Measurements from ENCODE around the gene EIF5B. TPM values are rescaled to one million over a fixed set of nuclear protein-coding genes. Genes with fewer than 3 reads are reported as not detected.

The EIF5B gene
- total RNA-seq, 4 donors from 2014 or later, result 24.8 to 36.9 (median 29.8) TPM

DNA sequence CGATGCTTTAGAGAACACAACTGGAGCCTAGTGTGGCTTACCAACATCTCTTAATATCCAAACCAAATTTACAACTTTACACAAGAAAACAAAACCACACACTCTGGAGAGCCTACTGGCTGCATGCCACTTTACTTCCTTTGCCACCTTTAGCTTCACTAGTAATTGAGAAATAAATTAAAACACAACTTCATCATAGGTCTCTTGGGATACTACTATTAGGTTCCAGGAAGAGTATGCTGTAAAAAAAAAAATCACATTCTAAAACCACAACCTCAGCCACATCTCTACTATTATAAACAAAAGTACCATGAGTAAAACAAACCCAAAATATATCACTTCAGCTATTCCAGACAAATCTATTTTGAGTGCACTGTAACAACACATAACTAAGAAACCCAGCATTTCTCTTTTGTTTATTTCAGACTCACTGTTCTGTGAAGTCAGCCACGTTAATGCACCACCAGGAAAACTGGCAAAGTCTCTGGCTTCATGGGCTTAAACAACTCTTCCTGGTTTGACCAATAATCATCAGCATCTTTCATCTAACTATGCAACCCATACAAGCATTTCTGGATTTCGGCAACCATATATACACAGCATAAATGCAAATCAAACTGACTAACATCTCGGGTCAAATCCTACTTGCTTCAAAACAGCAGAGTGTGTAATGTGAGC, 93.6 kb downstream of the EIF5B start:
- TF ChIP-seq POLR2A (IDR thresholded peaks at IDR 0.05), result no peak
- TF ChIP-seq, protein P1, sequence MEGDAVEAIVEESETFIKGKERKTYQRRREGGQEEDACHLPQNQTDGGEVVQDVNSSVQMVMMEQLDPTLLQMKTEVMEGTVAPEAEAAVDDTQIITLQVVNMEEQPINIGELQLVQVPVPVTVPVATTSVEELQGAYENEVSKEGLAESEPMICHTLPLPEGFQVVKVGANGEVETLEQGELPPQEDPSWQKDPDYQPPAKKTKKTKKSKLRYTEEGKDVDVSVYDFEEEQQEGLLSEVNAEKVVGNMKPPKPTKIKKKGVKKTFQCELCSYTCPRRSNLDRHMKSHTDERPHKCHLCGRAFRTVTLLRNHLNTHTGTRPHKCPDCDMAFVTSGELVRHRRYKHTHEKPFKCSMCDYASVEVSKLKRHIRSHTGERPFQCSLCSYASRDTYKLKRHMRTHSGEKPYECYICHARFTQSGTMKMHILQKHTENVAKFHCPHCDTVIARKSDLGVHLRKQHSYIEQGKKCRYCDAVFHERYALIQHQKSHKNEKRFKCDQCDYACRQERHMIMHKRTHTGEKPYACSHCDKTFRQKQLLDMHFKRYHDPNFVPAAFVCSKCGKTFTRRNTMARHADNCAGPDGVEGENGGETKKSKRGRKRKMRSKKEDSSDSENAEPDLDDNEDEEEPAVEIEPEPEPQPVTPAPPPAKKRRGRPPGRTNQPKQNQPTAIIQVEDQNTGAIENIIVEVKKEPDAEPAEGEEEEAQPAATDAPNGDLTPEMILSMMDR (IDR thresholded peaks at IDR 0.05), result no peak
- intact Hi-C loops (cut with DNase I), result no loop called here
- peaks cover 0 to 6% of the 10 kb centered on the region in 2 donors for H3K36me3 ChIP-seq

DNA sequence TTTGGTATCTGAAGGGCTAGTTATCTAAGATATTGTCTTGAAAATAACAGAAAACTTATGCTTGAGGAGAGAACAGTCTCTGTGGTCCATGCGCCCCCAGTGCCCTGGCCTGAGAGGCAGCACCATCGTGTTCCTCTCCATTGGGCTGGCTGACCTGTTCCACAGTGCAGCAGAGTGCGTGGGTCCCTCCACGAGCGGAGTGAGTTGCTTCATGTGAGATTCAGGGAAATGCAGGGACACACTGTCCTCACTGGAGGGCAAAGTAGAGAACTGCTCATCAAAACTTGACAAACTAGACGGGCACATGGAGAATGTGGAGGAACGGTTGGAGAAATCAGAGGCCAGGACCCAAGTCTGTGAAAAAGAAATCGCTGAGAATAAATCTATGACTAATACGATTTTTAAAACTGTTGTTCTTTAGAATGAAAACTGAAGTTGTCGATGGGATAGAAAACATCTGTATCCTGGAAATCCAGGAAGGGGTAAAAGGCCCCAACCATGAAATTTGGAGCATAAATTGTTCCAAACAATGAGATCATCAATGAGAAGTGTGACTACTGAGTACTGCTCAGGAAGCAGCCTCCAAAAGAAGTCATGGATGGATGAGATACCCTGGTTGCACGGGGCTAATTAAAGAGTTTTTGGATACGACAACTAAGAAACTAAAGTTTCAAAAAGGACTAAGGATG, 94.5 kb downstream of the EIF5B start:
- intact Hi-C loops (cut with DNase I), result no loop called here
- Histone ChIP-seq H3K36me3 (peaks cover 0 to 6% of the 10 kb centered on the region in 2 donors), H3K4me1 (peaks cover 23 to 26% of the 10 kb centered on the region in 2 donors), H3K27me3 (no peaks in the 10 kb centered on the region), H3K27ac (peak overlapping the region in 2 of 3 donors; percentile 2 to 52), H3K4me3 (replicated peaks in 1 of 3) (no peak overlapping the region), H3K9me3 (no peaks in the 10 kb centered on the region)
- TF ChIP-seq POLR2A (IDR thresholded peaks at IDR 0.05), result no peak
- TF ChIP-seq, protein P1 (IDR thresholded peaks at IDR 0.05), result no peak
- 91 to 94% methylated on average over 12 of the region's 12 CpGs for WGBS, 2 donors
- peak in 1 of 2 donors; percentile 8 for DNase-seq

More for the DNA sequence above, 93.6 kb downstream of the EIF5B start:
- H3K27me3 ChIP-seq, result no peaks in the 10 kb centered on the region
- no peak overlapping the region for H3K4me3 ChIP-seq (replicated peaks in 1 of 3)
- H3K4me1 ChIP-seq, result peaks cover 23 to 26% of the 10 kb centered on the region in 2 donors
- H3K9me3 ChIP-seq, result no peaks in the 10 kb centered on the region
- peak; percentile 26 to 47 for DNase-seq
- peak overlapping the region; percentile 3 to 52 (median 29) for H3K27ac ChIP-seq
- 42 to 50% methylated on average over 4 of the region's 4 CpGs for WGBS, 2 donors

DNA sequence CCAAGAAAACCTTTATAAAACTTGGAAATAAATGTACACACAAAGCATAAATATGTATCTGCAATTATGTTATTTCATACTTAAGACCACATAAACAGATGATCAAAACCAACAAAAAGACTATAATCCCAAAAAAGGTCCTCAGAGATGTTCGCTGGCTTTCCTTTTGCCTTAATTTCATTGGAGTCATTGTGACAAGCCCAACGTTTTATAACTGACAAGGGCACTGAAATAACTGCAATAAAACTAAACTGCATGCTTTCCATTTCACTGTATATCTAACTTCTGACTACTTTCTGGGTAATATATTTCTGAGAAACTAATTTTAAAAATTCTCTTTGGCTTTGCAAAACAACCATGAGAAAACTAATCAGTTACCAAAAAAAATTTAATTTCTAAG, 96.2 kb downstream of the EIF5B start:
- H3K27ac ChIP-seq, result no peak overlapping the region
- H3K4me1 ChIP-seq, result peaks cover 23 to 26% of the 10 kb centered on the region in 2 donors
- H3K27me3 ChIP-seq, result no peaks in the 10 kb centered on the region
- intact Hi-C loops (cut with DNase I), result no loop called here
- H3K4me3 ChIP-seq (replicated peaks in 1 of 3), result no peak overlapping the region
- DNase-seq, result no peak
- TF ChIP-seq, protein P1 (IDR thresholded peaks at IDR 0.05), result no peak
- TF ChIP-seq POLR2A (IDR thresholded peaks at IDR 0.05), result no peak
- H3K9me3 ChIP-seq, result no peaks in the 10 kb centered on the region
- 86 to 95% methylated on average over 2 of the region's 2 CpGs for WGBS, 2 donors
- peaks cover 0 to under 1% of the 10 kb centered on the region in 2 donors for H3K36me3 ChIP-seq

DNA sequence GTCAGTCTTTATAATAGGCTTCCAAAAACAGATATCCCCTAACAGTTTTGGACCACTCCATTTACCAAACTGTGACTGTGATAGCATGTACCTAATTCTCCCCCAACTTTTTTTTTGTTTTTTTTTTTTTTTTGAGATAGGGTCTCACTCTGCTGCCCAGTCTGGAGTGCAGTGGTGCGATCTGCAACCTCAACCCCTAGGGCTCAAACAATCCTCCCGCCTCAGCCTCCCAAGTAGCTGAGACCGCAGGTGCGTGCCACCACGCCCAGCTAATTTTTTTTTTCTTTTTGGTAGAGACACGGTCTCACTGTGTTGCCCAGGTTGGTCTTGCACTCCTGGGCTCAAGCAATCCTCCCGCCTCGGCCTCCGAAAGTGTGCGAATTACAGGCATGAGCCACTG, 99.7 kb downstream of the EIF5B start:
- Histone ChIP-seq H3K4me3 (replicated peaks in 1 of 3) (no peak overlapping the region), H3K36me3 (peaks cover 0 to 8% of the 10 kb centered on the region in 2 donors), H3K4me1 (peaks cover 10 to 11% of the 10 kb centered on the region in 2 donors), H3K27me3 (no peaks in the 10 kb centered on the region), H3K9me3 (no peaks in the 10 kb centered on the region), H3K27ac (no peak overlapping the region)
- intact Hi-C loops (cut with DNase I), result no loop called here
- DNase-seq, result no peak
- WGBS, 2 donors, result 98 to 100% methylated on average over 10 of the region's 10 CpGs
- TF ChIP-seq, protein P1 (IDR thresholded peaks at IDR 0.05), result no peak
- no peak for TF ChIP-seq POLR2A (IDR thresholded peaks at IDR 0.05)

DNA sequence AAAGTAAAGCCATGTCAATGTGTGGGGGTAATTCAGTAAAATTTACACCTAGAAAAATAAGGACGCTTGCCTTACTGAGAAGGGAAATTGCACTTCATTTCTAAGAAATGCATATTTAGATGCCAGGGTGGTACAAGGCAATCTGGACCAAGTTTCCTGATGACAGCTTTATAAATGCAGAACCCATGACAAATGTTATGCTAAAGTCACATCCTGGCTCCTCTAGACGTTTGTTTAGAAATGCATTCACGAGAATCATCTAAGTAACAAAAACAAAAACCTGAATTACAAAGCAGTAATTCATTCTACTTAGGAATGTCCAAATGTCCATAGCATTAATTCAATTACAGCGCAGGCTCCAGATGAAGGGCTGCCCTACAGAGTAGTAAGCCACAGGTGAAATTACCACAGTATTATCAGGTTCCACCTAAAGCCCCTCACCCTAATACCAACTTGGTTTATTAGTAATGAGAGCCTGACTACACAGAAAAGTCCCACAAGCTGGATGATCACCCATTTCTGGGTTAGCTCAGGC, 102.8 kb downstream of the EIF5B start:
- TF ChIP-seq, protein P1 (IDR thresholded peaks at IDR 0.05), result no peak
- no peak for TF ChIP-seq POLR2A (IDR thresholded peaks at IDR 0.05)
- no peak for DNase-seq
- Histone ChIP-seq H3K9me3 (no peaks in the 10 kb centered on the region), H3K4me3 (replicated peaks in 1 of 3) (no peak overlapping the region), H3K27ac (no peak overlapping the region), H3K36me3 (peaks cover 0 to 8% of the 10 kb centered on the region in 2 donors), H3K4me1 (no peaks in the 10 kb centered on the region), H3K27me3 (no peaks in the 10 kb centered on the region)
- intact Hi-C loops (cut with DNase I), result no loop called here
- 83 to 88% methylated on average over 4 of the region's 4 CpGs for WGBS, 2 donors

All from thyroid gland (tissue), 4 donors.